ENCODE data around the gene AS3MT.
"Not testable (repeated sequence)": the region's sequence is repeated elsewhere in the genome, so short reads cannot be mapped to it uniquely, and the experiment has no call there.

DNA sequence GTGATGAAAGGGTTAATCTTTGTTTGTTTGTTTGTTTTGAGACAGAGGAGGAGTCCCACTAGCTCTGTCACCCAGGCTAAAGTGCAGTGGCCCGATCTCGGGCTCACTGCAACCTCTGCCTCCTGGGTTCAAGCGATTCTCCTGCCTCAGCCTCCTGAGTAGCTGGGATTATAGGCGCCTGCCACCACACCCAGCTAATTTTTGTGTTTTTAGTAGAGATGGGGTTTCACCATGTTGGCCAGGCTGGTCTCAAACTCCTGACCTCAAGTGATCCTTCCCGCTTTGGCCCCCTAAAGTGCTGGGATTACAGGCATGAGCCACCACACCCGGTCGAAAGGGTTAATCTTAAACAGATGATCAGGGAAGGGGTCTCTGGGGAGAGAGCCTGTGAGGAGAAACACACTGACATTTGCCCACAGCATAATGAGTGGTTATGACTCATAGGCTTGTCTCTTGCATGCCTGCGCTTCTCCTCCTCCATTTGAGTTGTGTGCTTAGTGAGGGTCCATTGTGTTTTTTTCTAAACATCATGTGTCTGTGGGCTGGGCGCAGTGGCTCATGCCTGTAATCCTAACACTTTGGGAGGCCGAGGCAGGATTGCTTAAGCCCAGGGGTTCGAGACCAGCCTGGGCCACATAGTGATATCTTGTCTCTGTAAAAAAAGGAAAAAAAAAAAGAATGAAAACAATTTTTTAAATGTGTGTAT, 13.4 kb upstream of the AS3MT start:
- TF ChIP-seq CTCF, POLR2A (IDR thresholded peaks at IDR 0.05): not testable (repeated sequence)
